GM13976 (cell line): Measurements from ENCODE around the gene SOX1.

Experiments
- DNase-seq: peaks from one replicate; pipeline ENCODE4 v3.0.0; 2012; ENCODE audit warnings: low spot score
- CTCF ChIP-seq: IDR thresholded peaks from 2 replicates; pipeline ENCODE4 v1.5.1; 2012; ENCODE audit warnings: borderline replicate concordance, mild to moderate bottlenecking; ENCODE audit not compliant: insufficient read depth; ENCODE audit errors: extremely low read depth, missing control alignments, control extremely low read depth
- in situ Hi-C: fragments of 300-500 bp; cut with MboI; formaldehyde crosslinking; loops from one replicate; pipeline ENCODE4 v1.12.0; 2022; ENCODE audit warnings: low sequenced_read_pairs, mixed read lengths, inconsistent platforms; ENCODE audit not compliant: unreplicated experiment

Gene SOX1

GRCh38 chr13:112119192-112120030, 52.5 kb downstream of the SOX1 start:
- no peak for DNase-seq
- TF ChIP-seq CTCF: no peak
- in situ Hi-C loops: no loop called here

GRCh38 chr13:112120031-112120373, 53.1 kb downstream of the SOX1 start:
- TF ChIP-seq CTCF: no peak
- no peak for DNase-seq
- in situ Hi-C loops: no loop called here
